Measurements from ENCODE around the gene GABPB1.

GABPB1 gene

DNA sequence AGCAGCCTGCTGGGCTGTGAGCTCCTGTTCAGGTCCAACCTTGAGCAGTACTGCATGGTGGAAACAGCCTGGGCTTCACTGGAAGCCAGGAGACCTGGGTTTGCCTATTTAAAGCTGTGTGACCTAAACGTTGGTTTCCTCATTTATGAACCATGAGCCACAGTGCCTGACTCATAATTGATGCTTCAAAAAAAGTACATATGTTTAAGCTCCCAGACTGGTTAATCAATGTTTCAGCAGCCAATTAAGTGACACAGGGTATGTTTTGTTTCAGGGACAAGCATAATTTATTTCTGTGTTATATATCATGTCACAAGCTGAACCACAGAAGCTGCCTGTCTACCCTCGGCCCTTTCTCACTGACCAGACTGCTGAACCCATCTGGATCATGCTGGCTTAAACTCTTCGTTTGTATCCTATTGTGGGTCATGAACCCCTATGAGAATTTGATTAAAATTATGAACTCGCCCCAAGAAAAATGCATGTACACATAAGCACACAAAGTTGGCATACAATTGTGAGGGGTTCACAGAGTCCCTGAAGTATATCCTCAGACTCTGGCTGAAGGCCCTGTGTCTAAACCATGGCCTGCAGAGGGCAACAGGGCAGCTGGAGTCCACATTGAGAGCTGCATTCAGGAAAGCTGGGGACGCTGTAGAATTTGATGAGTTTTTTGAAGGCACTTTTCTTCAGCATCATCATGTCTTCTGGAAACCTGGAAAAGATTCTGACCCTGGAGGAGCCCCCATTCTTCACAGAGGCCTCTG is 113.1 kb downstream of the GABPB1 start:
- no peak for FAIRE-seq

DNA sequence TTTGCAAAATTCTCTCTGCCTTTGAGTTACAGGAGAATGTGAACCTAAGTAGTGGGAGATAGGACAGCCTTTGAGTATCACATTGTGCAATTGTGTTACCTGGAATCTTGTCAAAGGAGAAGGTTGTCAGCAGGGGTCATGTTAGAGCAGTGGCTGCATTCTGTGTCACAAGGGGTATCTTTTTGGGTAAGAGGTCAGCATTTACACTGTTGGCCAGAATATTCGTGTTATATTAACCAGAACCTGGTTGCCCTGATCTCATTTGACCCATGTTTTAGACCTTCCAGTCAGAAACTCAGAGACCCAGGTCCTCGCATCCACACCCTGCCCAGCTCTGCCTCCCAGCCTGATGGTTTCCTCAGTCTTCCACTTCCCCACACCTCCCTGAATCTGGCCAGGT is 116.7 kb downstream of the GABPB1 start:
- FAIRE-seq, result no peak

DNA sequence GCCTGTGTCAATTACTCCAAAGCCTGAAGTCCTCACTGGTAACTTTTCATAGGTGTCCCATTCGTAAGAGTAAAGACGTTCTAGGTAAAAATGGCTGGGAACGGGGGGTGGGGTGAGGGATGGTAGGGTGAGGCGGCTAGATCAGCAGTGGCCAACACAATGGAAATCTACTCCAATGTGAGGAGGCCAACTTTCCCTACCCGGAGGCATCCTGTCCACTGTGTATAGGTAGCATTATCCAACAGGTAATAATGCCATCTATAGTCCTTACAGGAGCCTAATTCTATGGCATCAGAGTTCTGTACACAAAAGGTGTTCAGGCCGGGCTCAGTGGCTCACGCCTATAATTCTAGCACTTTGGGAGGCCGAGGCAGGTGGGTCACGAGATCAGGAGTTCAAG is 118.6 kb downstream of the GABPB1 start:
- no peak for FAIRE-seq

DNA sequence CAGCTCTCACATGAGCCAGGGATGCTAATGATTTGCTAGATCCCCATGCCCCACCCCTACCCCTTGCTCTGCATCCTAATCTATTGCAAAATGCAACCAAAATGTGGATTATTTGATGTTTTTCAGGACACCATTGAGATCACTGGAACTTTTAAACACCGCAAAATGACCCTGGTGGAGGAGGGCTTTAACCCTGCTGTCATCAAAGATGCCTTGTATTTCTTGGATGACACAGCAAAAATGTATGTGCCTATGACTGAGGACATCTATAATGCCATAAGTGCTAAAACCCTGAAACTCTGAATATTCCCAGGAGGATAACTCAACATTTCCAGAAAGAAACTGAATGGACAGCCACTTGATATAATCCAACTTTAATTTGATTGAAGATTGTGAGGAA is 119.2 kb downstream of the GABPB1 start:
- no peak for FAIRE-seq

DNA sequence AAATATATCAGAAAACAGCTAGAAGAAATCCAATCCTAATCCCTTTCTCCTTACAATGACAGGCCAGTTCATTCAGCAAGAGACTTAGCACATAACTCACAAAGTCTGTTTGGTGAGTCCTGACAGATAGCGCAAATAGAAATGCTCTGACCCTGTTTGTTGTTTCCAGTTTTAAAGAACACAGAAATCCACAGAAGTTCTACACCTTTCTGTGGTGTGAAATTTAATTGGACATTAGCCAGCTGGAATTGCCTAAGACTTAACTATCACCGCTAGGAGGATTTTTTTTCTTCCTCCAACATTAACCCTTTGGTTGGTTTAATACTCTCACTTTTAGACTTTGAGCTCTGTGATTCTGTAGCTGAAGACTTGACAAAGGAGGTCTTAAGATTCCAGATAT is 120.2 kb downstream of the GABPB1 start:
- FAIRE-seq, result no peak

DNA sequence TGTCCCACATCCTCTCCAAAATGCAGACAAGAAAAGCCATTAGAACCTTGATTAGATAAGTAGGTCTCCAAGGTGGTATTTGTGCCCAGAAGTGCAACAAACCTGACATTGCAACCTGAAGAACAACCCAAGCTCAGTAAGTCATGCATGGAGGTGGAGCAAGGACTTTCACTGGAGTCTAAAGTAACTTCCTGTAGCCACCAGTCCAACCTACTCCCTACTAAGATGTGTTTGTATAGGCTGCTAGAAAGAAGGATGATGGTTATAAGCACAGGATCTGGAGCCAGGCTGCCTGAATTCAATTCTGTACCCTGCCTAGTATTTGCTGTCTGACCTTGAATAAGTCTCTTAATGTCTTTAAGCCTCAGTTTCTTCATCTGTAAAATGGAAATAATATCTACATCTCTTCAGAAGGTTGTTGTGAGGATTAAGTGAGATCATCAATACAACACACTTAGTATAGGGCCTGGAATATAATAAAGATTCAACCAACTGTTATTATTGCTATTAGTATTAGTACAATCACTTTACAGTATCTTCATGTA is 121.7 kb downstream of the GABPB1 start:
- FAIRE-seq, result no peak

DNA sequence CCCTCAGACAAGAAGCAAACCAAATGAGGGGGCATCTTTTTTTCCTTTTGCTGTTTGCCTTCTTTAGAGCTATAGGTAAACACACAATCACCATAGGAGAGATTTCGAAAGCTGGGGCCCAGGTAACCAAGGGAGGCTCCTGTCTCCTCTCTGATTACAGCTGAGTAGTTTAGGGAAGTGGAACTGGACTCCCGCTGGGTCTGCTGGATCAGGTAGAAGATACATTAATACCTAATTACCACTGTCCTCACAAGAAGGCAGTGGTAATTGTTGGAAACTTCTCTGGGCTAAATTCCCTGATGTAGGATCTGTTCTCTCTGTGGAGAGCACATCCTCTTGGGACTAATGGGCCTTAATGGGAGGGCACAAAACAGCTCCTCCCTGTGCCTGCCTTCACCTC is 122.2 kb downstream of the GABPB1 start:
- no peak for FAIRE-seq

DNA sequence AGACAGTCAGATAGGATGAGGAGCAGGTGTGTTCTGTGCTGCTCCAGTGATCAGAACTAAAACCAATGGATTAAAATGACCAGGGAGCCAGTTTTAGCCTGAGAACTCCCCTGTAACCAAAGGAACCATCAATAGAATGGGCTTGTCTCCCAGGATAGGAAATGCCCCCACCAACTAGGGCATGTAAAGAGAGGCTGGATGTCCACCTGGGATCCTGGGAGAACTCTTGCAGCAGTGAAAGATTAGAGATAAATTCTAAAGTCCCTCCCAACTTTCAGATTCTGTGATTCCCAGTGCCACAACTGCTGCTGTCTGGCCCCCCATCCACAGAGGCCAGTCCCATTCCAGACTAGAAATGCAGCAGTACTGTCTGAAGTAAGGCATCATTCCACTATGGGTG is 123.2 kb downstream of the GABPB1 start:
- no peak for FAIRE-seq

DNA sequence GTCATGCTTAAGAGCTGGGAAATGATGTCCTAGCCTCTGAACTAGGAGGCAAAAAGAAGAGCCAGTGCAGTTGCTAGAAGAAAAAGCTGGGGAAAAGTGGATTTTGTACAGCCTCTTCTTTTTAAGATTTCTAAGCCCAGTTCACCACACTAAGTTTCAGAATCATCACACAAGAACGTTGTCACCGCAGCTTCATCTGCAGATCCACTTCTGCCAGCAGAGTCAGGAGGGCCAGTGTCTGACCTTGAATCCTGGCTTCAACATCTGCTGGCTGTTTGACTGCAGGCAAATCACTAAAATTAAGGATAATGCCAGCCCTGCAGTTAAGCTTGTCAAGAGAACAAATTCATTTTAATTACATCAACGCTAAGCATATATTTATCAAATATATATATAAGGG is 125.7 kb downstream of the GABPB1 start:
- no peak for FAIRE-seq

DNA sequence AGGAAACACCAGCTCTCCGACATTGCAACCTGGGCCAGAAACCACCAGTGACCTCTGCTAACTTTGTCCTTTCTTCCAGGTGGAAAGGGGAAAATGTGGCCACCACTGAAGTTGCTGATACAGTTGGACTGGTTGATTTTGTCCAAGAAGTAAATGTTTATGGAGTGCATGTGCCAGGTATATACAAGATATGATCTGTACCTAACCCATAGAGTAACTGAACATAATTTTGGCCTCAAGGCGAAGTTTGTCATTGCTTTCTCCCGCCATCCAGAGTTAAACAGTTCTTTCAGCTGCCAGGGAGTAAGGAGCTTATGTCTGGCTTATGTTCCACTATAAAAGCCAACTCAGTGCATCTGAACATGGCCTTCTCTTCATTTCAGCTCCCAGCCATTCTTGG is 126.1 kb downstream of the GABPB1 start:
- no peak for FAIRE-seq

DNA sequence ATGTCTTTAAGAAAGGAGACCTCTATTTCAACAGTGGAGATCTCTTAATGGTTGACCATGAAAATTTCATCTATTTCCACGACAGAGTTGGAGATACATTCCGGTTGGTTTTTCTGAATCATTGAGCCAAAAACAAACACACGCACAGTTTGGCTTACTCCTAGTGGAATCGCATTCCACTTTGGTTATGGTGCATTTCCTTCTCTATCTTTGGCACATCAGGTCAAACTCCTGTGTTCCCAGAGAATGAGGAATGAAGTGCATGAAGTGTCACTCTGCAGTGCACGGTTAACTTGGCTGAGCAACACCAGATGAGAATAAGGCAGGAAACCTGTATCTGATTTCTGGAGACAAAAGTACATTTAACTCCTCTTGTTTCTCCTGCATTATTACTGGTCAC is 127.9 kb downstream of the GABPB1 start:
- FAIRE-seq, result no peak

DNA sequence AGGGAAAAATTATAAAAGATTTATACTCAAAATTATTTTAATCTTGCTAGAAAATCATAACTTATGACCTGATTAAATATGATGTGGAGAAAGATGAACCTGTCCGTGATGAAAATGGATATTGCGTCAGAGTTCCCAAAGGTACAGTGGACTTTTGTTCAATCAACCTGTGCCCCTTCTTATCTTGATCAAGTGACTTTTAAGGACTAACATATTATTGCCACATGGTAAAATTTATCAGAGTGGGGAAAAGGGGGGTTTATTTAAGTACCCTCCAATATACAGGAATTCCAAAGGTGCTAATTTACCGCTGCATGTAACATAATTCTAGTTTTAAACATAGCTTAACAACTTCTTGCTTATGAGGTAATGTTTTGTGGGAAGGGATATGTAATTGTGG is 129.1 kb downstream of the GABPB1 start:
- FAIRE-seq, result no peak

Data from endometrium (tissue), 2 donors.